Erythroblast (primary cell): Measurements from ENCODE around the gene S100A14.

Source experiments
- GATA1 ChIP-seq: IDR thresholded peaks from 2 replicates; pipeline ENCODE4 v1.6.1; 2011; ENCODE audit warnings: low read depth, mild to moderate bottlenecking, control low read depth, low read length, moderate library complexity
- POLR2A ChIP-seq: IDR thresholded peaks from 2 replicates; pipeline ENCODE4 v1.6.1; 2011; ENCODE audit warnings: mild to moderate bottlenecking, low read length

- TF ChIP-seq POLR2A (no peak), GATA1 (no peak)
Observed at GRCh38 chr1:153617663-153618062, 1.5 kb upstream of the S100A14 start.
